C4-2B (cell line): ENCODE data around the gene BRPF1.

Experiments
- CTCF ChIP-seq: fragments of 450-650 bp; conservative IDR thresholded peaks from 2 replicates; pipeline ENCODE4 v1.5.1; 2017; ENCODE audit warnings: mild to moderate bottlenecking
- ZFX ChIP-seq: fragments of 450-650 bp; IDR thresholded peaks from 2 replicates; pipeline ENCODE4 v1.6.1; 2017

GRCh38 chr3:9721015-9721699, 10.4 kb upstream of the BRPF1 start:
- no peak for TF ChIP-seq CTCF
- no peak for TF ChIP-seq ZFX
